Glomerular visceral epithelial cell (primary cell): Measurements from ENCODE around the gene NOTCH2.

Experiments used
- DNase-seq: peaks from one replicate; pipeline ENCODE4 v3.0.0-alpha.2; 2016; ENCODE audit errors: extremely low spot score

Gene NOTCH2

DNA sequence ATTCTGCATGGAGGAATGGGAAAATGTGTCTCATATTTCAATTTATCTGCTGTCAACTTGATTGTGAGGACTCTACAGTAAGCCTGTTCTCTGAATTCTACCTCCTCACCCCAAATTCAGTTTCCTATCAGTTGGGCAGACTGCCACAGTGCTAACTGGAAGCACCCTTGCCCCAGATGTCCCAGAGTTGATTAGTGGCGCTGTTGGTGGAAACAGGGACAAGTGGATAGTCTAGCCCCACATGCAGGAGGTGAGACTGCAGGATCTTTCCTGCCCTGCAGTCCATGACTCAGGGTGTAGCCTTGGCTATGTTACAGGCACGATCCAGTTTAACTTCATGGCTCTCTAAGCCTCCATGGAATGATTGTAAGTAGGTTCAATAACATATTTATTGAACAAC is 195.3 kb downstream of the NOTCH2 start:
- DNase-seq, result no peak

DNA sequence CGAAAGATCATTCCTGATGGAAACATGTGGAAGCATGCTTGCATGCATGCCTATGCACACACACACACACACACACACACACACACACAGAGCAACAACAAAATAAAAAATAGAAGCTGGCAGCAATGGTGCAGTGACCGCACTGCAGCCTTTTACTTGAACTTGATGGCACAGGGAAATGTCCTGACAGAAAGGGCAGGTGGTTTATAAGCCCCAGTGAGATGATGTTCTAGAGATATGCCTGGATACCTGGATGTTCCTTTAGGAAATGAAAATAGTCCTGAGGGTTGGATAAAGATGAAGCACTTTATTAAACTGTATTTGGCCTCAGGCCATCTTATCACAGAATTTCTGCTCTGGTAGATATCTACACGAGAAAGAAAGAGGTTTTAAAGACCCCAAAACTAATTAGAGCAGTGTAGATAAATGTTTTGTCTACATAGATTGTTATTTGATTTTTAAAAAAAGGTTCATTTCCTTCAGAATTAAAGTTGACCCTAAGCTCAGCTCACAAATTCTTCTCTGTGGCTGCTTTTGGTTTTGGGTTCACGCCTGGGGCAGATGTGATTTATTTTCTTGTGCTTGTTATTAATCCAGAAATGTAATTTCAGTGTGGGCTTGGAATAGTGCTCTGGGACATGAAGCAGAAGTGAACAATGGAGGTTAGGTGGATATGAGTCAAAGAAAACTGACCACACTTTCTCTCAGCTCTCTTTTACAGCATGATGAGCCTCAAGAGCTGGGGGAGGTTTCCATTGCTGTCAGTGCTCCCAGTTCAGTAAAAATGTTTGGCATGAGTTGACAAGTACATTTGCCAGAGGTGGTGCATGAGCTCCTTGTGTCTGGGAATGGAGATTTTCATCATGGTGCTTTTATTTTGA is 196.1 kb downstream of the NOTCH2 start:
- peak; percentile 72 for DNase-seq

- peak; percentile 72 for DNase-seq
These were observed 197.6 kb downstream of the NOTCH2 start for GRCh38 chr1:119871881-119872280.

DNA sequence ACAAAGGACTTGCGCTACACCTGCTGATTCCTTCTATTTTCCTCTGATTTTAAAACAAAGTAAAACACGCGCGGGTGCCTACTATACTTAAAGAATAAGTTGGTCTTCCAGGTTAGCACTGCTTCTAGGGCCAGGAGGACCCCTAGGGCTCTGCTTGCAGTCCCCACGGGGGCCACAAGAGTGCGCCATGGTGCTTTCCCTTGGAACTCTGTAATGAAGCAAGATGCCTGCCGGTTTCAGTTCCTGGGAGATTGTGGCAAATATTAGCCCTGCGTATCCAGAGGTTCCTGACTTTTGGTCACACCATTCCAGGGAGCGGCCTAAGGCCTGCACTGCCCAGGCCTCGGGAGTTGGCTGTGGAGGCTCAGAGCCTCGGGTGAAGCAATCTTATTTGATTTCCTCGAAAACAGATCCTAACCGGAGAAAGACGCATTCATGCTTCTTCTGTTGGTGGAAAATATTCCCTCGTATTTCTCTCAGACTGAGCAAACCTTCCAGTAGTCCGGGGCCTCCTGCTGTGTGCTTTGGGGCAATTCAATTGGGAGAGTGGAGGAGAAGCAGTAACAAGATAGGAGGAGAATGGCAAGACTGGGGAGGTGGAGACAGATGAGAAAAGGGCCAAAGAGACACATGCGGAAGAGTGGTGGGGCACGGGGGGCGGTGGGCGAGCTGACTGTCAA is 198.4 kb downstream of the NOTCH2 start:
- DNase-seq, result peak; percentile 81

DNA sequence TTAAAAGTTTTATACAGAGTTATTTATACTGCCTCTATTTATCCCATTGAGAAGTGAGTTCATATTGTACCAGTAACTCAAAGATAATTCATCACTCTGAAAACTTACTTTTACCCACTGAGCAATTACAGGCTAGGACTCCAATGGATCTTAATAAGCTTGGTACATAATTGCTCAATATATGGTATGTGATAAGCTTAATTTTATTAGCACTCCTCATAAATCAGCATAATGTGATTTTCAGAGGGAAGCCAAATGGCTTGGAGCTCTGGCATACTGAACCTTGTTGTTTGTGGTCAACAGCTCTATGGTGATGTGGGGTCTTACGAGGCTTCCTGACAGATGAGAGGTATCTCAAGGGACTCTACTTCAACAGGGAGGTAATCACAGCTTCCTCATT is 199.5 kb downstream of the NOTCH2 start:
- no peak for DNase-seq

DNA sequence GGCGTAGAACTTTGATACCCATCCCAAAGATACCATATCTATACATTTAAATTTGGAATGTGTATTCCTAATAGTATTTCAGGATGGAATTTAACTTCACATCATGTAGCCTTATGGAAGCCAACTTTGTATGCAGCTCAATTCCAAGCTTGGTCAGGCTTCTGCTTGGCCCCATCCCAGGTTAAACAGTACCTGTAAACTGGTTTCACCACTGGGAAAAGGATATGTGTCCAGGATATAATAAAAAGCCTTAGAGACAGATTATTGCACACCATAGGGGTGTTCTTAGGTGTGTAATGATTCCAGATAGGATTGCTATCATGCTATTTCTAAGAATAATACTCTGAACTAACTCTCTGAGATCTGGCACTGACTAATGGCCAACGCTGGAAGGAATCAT is 201.3 kb downstream of the NOTCH2 start:
- DNase-seq, result no peak

- DNase-seq, result no peak
These were observed 203.0 kb downstream of the NOTCH2 start for GRCh38 chr1:119866451-119866850.

GRCh38 chr1:119865627-119866026 is 203.8 kb downstream of the NOTCH2 start:
- no peak for DNase-seq

- no peak for DNase-seq
These were observed 207.2 kb downstream of the NOTCH2 start for GRCh38 chr1:119862276-119862675.
